ENCODE measurements around the gene STXBP6. TPM values are rescaled to one million over a fixed set of nuclear protein-coding genes. Genes with fewer than 3 reads are reported as not detected.

The STXBP6 gene
- polyA plus RNA-seq, 1 donor (not counting 4 experiments of a cell fraction or from before 2014, with no cell fraction given), result 1.4 TPM

GRCh38 chr14:24925771-24926374 lies 124.1 kb downstream of the STXBP6 start:
- Histone ChIP-seq H3K9ac (ENCODE audit: control insufficient read depth, extremely low read depth, insufficient read depth, low read length) (no peak overlapping the region), H2AFZ (ENCODE audit: control insufficient read depth, low read length) (no peak overlapping the region), H3K36me3 (ENCODE audit: control insufficient read depth in 2 of 2, extremely low read depth in 1 of 2, insufficient read depth in 2 of 2, low read length in 2 of 2) (no peaks in the 10 kb centered on the region), H3K4me3 (ENCODE audit: control insufficient read depth in 2 of 3, extremely low read depth in 1 of 3, insufficient read depth in 2 of 3, low read depth in 1 of 3, low read length in 3 of 3) (no peak overlapping the region), H3K9me3 (ENCODE audit: control insufficient read depth, low read depth, low read length) (no peaks in the 10 kb centered on the region), H4K20me1 (ENCODE audit: control insufficient read depth, extremely low read depth, insufficient read depth, low read length) (no peaks in the 10 kb centered on the region), H3K27me3 (ENCODE audit: control insufficient read depth, extremely low read depth, insufficient read depth, low read length) (no peaks in the 10 kb centered on the region), H3K4me1 (ENCODE audit: control insufficient read depth, extremely low read depth, insufficient read depth, low read length) (peaks cover 2% of the 10 kb centered on the region), H3K79me2 (ENCODE audit: control insufficient read depth, insufficient read depth, low read length) (no peaks in the 10 kb centered on the region), H3K4me2 (ENCODE audit: control insufficient read depth, extremely low read depth, insufficient read depth, low read depth, low read length) (no peak overlapping the region), H3K9me1 (ENCODE audit: control insufficient read depth, extremely low read depth, insufficient read depth, low read length) (no peaks in the 10 kb centered on the region), H3K27ac (ENCODE audit: control insufficient read depth, insufficient read depth, low read length) (no peak overlapping the region)
- DNase-seq (ENCODE audit: low read depth, low spot score), result no peak
- no peak for TF ChIP-seq EZH2 (IDR thresholded peaks at IDR 0.05; ENCODE audit: low read length)
- no peak for TF ChIP-seq CTCF (optimal IDR thresholded peaks at IDR 0.05 in 1 of 3, IDR thresholded peaks at IDR 0.05 in 1 of 3, conservative IDR thresholded peaks at IDR 0.05 in 1 of 3; ENCODE audit: extremely low read depth in 1 of 3, insufficient read depth in 2 of 3, low read length in 3 of 3)
- no peak for FAIRE-seq
- dilution Hi-C loops (cut with MboI; ENCODE audit: extremely low pct_ligation_motif_present, low sequenced_read_pairs), result no loop called here

DNA sequence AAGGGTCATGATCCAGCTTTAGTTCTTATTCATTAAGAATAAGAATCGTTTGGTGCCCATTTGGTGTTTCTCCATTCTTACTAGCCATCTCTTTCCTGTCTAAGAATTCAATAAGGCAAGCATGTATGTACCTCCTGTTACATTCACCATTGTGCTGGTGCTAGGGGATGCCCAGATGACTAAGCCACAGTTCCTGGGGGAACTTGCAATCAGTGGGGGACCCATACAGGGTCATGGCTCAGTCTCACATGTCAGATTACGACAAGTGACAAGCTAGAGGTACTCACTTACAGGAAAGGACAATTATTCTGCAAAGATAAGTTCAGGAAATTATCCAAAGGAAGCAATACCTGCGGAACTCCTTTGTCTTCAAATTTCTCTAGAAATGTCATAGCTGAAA lies 125.4 kb downstream of the STXBP6 start:
- dilution Hi-C loops (cut with MboI; ENCODE audit: extremely low pct_ligation_motif_present, low sequenced_read_pairs), result no loop called here
- Histone ChIP-seq H3K9me3 (ENCODE audit: control insufficient read depth, low read depth, low read length) (no peaks in the 10 kb centered on the region), H3K9ac (ENCODE audit: control insufficient read depth, extremely low read depth, insufficient read depth, low read length) (no peak overlapping the region), H3K27ac (ENCODE audit: control insufficient read depth, insufficient read depth, low read length) (no peak overlapping the region), H3K4me1 (ENCODE audit: control insufficient read depth, extremely low read depth, insufficient read depth, low read length) (peaks cover 2% of the 10 kb centered on the region), H2AFZ (ENCODE audit: control insufficient read depth, low read length) (no peak overlapping the region), H4K20me1 (ENCODE audit: control insufficient read depth, extremely low read depth, insufficient read depth, low read length) (no peaks in the 10 kb centered on the region), H3K9me1 (ENCODE audit: control insufficient read depth, extremely low read depth, insufficient read depth, low read length) (no peaks in the 10 kb centered on the region), H3K4me3 (ENCODE audit: control insufficient read depth in 2 of 3, extremely low read depth in 1 of 3, insufficient read depth in 2 of 3, low read depth in 1 of 3, low read length in 3 of 3) (no peak overlapping the region), H3K27me3 (ENCODE audit: control insufficient read depth, extremely low read depth, insufficient read depth, low read length) (no peaks in the 10 kb centered on the region), H3K79me2 (ENCODE audit: control insufficient read depth, insufficient read depth, low read length) (no peaks in the 10 kb centered on the region), H3K36me3 (ENCODE audit: control insufficient read depth in 2 of 2, extremely low read depth in 1 of 2, insufficient read depth in 2 of 2, low read length in 2 of 2) (no peaks in the 10 kb centered on the region), H3K4me2 (ENCODE audit: control insufficient read depth, extremely low read depth, insufficient read depth, low read depth, low read length) (no peak overlapping the region)
- TF ChIP-seq CTCF (optimal IDR thresholded peaks at IDR 0.05 in 1 of 3, IDR thresholded peaks at IDR 0.05 in 1 of 3, conservative IDR thresholded peaks at IDR 0.05 in 1 of 3; ENCODE audit: extremely low read depth in 1 of 3, insufficient read depth in 2 of 3, low read length in 3 of 3) (no peak), EZH2 (IDR thresholded peaks at IDR 0.05; ENCODE audit: low read length) (no peak)
- no peak for FAIRE-seq
- DNase-seq (ENCODE audit: low read depth, low spot score), result no peak
